ENCODE data around the gene TUNAR.

Gene TUNAR

DNA sequence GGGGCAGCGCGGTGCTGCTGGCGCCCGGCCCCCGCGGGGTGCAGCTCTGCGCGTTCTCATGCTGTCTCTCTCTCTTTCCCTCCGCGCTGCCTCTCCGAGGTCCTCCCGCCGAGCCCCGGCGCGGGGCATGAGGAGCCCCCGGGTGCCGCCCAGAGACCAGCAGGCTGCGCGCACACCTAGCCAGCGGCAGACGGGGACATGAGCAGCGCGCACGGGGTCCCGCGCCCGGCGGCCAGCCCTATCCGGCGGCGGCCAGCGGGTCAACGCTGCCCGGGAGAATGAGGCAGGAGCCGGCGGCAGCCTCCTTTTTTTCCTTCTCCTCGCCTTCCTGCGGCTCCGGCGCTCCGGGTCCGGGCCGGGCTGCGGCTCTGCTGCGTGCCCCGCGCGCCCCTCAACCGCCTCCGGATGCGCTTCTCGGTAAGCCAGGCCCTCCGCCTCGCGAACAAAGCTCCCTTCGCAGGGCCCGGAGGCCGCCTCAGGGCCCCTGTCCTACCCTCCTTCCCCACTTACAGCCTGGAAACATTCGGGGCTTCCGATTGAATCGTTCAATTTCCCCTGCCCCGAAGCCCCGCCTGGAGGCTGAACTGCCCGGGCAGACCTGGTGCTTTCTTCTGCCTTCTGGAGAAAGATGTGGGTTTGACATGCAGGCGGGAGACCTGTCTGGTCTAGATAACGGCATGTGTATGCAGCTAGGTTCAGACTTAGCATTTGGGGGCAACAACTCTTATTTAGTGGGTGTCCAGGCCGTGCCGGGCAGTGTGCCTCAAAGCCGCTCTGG, at the start of gene TUNAR:
TUNAR (plus strand) TSS at position 72 of the 778 bp plus-strand sequence.
- DNase-seq (ENCODE audit: low read depth in 2 of 2), result no peak

DNA sequence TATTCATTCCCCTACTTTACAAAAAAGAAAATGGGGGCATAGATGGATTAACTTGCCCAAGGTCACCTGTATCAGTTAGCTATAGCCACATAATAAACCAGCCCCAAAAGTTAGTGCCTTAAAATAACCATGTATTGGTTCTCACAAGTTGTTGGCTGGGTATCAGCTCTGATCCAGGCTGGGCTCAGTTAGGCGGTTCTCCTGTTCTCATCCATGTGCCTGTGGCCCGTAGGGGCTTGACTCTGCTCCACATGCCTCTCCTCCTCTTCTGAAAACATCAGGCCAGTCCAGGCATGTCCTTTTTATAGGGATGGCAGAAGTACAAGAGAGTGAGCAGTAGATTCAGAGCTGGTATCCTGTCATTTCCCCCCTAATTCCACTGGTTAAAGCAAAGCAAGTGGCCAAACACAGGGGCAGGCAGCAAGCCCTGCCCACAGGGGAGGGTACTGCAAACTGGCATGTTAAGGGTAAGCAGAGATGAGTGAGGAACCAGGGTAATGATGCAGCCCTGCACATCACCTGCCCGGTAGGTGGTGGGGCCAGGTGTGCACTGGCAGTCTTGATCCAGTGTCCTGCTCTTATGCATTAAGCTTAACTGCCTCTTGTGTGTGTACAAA, 47.9 kb upstream of the TUNAR start:
- no peak for DNase-seq (ENCODE audit: low read depth in 2 of 2)

DNA sequence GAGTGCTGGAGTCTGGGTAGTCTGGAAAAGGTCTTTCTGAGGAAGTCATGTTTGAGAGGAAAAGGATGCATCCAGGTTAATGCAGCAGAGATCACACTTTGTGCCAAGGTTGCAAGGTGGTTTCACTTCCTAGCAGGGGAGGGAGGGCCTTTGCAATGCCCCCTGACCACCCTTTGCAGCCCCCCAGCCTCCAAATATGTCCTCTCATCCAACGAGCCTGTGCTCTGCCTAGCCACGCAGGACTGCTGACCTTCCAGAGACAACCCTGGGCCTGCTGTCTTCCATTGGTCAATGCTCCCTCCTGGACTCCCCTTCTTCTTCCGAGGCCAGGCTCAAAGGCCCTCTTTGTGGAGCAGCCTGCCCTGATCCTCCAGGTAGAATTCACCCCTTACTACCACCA, 47.3 kb upstream of the TUNAR start:
- DNase-seq (ENCODE audit: low read depth in 2 of 2), result no peak

DNA sequence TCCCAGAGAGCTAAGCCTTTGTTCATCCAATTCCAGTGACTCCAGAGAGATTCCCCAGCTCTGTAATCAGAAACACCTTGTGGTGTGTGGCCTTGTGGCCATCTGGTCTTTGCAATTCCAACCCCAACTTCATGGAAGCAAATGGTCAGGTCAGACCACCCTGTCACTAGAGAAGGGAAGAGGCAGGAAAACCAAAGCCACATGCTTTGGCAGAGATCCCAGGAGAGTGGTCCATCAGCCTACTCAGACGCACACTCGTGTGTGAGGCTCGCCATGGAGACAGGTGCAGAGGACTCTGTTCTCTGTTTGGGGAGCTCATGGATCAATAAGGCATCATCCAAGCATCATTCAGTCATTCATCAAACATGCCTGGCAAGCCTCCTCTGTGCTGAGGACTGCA, 46.2 kb upstream of the TUNAR start:
- DNase-seq (ENCODE audit: low read depth in 2 of 2), result no peak

DNA sequence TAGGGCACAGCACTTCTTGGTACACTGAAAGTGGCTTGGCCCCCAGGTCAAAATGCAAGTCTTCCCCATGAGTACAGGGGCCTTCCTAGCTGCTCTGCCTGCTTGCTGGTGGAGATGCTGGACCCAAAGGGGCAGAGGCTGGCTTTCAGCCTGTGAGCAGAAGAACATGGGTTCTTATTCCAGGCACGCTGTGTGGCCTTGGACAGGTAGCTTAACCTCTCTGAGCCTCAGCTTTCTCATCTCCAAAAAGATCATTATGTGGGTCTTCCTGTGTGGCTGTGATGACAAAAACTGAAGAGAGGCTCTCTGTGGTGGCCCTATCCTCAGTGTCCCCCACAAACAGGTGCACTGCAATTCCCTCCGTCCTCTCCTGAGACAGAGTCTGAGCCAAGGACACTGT, 45.6 kb upstream of the TUNAR start:
- DNase-seq (ENCODE audit: low read depth in 2 of 2), result no peak

DNA sequence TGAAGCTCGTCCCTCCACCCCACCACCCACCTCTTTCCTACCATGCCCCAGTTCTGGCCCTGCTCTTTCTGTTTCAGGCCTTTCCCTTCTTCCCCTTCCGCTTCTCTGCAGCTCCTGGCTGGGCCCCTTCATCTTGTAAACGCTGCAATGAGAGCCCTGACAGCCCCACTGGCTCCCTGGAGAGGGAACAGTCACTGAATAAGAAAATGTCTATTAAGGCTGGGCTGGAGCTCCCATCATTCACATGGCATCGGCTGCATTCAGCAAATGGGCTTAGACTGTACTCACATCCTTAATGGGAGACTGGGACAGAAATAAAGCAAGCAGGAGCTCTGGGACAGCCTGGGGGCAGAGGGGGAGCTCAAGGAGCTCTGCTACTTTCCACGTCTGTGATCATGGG, 45.2 kb upstream of the TUNAR start:
- no peak for DNase-seq (ENCODE audit: low read depth in 2 of 2)

DNA sequence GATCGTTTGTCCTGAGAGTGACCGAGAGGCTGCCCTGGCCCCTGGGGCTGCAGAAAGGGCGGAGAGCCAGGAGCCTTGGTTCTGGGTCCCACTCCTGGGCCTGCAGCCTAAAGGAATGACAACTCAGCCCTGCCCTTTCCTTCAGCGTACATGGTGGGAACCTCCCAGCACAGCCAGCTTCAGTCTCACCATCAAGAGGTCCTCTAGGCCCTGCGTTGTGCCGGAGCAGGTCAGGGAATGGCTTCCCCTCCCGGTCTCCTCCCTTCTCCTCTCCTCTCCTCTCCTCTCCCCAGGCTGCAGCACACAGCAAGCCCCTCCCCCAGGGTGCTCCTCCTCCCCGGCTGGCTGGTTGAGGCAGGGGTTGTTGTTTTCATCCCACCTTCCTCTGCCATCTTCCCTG, 44.6 kb upstream of the TUNAR start:
- DNase-seq (ENCODE audit: low read depth in 2 of 2), result no peak

DNA sequence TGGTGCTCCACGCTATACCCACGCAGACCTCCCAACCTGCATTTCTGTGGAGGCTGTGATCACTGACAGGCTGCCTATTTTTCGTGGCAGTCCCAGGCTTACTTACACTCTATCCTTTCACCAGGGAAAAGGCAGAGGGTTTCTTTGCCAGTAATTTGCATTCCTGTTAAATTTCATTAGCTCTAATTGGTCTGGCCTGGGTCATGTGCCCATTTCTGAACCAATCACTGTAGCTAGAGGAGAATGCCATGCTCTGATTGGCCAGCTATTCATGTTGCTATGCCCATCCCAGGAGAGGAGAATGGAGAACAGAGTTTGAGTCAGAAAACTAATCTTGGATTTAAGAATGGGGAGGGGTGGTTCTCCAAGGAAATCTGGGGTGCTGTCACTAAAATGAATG, 43.2 kb upstream of the TUNAR start:
- DNase-seq (ENCODE audit: low read depth in 2 of 2), result no peak

DNA sequence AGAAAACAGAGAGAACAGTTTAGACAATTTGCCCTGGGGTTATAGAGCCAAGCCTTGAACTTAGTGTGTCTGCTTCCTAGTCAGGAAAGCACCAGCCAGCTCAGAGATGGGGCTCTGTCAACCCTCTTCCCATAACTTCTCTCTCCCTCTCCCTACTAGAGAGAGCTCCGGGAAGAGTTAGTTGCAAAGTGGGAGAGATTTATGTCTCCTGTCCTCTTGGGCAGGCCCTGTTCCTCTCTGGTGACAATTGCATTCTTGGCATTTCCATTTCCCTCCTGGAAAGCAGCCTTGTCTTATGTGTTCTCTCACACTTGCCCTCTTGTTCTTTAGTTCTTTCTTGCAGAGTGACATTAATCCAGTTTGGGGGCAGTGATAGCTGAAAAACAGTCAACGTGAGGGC, 42.1 kb upstream of the TUNAR start:
- no peak for DNase-seq (ENCODE audit: low read depth in 2 of 2)

DNA sequence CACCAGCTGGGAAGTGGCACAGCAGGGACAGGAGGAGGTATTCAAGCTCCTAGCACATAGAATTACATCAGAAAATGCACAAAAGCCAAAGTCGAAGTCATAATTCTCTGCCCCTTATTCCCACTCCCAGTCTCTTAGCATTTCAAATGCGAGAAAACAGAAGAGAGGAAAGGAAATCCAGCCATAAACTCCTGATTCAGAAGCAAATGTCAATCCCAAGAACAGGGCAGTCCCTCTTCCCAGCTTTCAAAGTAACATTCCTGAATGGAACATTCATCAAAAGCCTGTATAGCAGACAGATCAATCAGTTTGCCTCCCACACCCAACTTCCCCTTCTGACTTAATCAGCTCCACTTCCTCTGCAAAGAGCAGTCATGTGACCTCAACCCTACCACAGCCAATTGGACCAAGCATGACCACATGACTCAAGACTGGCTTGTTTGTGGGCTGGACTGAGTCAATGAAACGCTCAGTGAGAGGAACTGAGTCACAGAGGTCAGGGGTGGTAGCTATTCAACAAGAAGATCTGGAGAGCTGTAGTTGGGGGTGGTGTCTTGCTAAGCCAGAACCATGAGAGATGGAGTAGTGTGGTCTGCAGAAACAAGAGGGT, 41.4 kb upstream of the TUNAR start:
- DNase-seq (ENCODE audit: low read depth in 2 of 2), result no peak

DNA sequence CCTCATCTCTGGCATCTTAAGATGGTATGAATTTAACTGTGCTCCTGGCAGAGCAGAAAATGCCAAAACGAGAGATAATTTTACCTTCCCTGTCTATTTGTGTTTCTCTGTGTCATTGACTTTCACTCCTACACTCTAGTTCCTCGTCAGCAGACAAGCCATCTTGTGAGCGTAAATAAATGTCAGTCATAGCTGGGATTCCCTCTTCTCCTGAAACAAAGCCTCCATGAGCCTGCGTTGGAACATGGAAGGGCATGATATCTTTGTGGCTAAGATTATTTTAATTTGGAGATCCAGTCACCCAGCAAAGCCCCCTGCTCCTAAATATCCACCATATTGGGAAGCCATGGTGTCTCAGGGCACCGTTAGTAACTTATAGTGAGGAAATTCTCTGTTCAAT, 37.8 kb upstream of the TUNAR start:
- DNase-seq (ENCODE audit: low read depth in 2 of 2), result no peak

DNA sequence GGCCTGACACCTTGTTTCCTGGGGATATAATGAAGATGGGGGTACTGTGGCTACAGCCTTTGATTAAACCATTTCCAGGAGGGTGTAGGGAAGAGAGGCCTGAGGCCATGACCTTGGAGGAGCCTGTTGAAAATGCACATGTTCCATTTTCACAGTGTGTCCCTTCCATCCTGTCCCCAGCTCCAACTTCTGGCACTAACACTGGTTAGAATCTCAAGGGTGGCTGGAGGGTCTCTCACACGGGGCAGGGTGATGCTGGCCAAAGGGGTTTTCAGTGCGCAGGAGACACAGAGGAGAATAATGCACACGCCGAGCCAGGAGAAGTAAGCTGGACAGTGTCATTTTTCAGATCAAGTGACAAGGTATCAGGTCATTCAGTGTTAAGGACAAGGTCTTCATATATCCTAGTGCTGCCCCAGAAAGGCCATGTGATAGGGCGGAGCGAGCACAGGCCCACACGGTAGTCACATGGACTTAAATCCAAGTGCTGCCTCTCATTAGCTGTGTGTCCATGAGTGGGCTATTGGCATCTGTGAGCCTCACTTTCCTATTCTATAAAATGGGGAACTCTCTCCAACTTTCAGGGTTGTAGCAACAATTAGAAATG, 36.4 kb upstream of the TUNAR start:
- no peak for DNase-seq (ENCODE audit: low read depth in 2 of 2)

DNA sequence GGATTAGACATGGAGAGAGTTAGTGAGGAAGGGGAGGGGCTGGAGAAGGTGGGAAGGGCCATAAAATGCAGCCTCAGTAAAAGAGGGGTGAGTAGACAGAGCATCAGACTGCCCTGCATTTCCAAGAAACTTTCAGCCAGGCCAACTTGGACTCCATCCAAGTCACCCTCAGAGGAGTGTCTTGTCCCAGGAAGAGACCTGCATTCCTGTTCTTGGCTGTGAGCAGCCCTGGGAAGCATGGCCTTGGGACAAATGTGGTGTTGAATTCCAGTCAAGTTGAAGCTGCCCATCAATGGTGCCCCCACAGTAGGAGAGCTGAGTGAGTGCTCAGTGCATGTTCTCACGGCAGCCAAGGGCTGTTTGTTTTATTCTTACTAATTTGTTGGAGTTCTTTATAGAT, 35.0 kb upstream of the TUNAR start:
- no peak for DNase-seq (ENCODE audit: low read depth in 2 of 2)

DNA sequence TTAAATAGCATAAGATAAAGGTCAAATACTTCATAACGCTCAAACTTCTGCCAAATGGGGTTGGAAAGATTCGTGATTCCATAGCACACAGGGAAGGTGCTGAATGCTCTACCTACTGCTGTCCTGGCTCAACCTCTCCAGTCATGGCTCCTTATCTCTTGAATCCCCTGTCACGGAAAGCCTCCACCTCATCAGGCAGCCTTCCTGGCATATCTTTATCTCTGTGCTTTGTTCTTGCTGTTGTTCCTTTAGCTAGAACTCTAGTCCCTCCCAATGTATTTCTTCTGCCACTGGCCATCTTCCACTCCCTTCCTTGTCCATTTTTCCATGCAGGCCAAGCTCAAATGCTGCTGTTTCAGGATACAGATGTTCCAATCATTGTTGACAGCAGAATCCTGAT, 26.9 kb upstream of the TUNAR start:
- no peak for DNase-seq (ENCODE audit: low read depth in 2 of 2)

DNA sequence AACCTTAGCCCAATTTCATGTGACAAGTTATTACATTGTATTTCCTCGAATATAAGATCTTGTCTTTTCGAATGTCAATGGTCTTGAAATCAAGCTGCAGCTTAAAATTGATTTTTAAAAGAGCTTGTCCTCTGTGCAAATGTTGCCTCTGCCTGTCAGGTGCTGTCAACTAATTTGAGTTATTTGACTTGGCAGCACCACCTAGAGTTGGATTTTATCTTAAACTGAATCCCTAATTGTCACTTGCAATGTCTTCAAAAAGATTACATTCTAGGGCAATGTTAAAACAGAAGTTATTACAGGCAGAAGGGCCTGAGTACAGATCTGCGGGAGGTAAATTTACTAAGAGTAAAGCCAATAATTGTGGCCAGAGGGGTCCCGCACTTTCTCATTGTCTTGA, 26.2 kb upstream of the TUNAR start:
- no peak for DNase-seq (ENCODE audit: low read depth in 2 of 2)

DNA sequence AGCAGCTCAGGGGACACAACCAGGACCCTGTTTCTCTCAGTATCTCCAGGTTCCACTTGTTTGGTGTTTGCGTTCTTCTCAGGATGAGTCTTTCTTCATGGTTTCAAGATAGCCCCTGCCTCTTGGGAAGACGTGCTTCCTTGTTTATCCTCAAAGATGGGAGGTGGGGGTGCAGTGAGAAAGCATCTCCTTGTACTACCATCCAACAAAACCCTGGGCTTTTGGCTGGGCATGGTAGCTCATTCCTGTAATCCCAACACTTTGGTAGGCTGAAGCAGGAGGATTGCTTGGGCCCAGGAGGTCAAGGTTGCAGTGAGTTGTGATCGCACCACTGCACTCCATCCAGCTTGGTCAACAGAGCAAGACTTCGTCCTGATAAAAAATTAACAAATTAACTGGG, 21.0 kb upstream of the TUNAR start:
- DNase-seq (ENCODE audit: low read depth in 2 of 2), result no peak

DNA sequence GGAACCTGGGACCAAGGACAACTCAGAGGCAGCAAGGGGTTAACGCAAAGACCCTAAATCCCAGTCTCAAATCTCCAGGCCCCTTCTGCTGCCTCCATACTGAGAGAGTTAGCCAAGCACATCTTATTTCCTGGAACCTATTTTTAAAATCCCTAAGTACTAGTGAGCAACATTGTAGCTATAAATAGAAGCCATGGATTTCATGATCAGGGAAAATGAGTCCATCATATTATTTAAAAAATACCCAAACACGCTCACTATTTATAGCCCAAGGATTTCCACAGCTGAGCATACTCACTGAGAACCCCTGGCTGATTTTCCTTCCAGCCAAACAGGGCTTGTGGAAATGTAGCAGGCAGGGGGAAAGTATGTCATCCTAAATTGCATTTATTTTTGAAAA, 19.4 kb upstream of the TUNAR start:
- no peak for DNase-seq (ENCODE audit: low read depth in 2 of 2)

DNA sequence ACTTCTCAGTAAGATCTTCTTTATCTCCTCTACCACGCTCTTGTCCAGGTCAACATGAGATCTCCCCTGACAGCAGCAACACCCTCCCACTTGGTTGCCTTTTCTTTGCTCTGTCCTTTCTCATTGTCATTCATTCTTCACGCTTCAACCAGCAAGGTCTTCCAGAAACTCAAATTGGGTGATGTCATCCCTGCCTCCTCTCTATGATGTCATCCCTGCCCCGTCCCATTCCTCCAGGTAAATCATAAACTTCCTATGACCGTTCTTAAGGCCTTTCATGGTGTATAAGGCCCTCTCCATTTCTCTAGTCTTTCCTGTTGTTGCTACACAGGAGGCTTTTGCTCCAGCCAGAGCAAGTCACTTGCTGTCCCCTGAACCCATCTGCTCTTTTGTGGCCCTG, 17.7 kb upstream of the TUNAR start:
- DNase-seq (ENCODE audit: low read depth in 2 of 2), result no peak

DNA sequence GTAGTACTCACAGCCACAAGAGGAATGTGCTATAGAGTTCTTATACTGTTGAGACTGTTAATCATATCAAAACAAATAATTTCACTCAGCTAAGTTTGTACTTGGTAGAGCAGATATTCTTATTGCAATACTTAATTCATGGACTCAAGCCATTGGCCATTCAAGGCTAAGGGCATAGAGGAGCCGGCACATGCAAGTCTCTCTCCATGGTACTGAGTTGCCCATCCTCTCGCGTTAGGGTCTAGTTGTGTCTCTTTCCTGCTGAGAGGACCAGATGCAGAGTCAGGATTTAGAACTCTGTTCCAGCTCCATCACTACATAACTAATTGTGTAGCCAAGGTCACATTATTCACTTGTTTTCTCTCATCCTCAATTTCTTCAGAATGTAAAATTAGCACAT, 14.4 kb upstream of the TUNAR start:
- no peak for DNase-seq (ENCODE audit: low read depth in 2 of 2)

DNA sequence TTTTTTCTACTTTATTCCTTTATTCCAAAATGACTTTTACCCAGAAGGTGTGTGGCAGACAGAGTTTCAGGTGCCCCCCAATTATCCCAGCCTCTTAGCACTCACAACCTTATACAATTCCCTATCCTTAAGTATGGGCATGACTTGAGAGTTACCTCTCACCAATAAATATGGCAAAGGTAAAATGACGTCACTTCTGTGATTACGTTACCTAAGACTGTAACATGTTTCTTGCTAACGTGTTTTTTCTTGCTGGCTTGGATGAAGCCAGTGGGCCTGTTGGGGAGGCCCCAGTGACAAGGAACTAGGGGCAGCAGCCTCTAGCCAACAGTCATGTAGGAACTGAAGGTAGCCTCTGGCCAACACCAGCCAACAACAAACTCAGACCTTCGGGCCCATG, 13.3 kb upstream of the TUNAR start:
- DNase-seq (ENCODE audit: low read depth in 2 of 2), result no peak

DNA sequence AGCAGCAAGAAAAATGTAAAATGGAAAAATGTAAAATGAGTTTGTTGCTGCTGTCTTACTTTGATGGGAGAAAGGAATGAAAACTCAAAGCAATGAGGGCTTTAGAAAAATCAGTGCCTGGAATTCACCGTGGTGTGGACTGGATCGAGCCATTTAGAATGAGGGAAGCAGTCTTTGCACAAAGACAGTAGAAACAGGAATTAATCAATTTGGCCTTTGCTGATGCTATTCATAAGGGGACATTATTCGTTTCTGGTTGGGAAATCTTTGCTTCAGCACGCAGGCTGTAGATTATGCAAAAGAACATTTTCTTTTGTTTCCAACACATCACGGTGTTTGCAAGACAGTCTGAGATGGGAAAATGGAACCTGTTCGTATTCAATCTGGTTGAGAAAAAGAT, 6.9 kb upstream of the TUNAR start:
- no peak for DNase-seq (ENCODE audit: low read depth in 2 of 2)

DNA sequence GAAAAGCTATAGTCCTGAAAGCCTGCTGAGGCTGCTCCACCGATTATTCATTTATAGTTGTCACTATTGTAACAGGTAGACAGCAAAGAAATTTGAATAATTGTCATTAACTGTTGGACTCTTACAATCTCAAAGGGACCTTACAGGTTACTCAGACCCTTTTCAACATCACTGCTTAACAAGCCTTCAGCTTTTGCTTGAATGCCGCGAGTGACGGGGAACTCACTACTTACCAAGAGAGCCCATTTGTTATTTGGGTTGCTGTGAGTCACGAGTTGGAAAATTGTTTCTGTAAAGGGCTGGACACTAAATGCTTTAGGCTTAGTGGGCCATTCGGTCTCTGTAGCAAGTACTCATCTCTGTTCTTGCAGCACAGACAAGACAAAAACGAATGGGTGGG, 5.9 kb upstream of the TUNAR start:
- DNase-seq (ENCODE audit: low read depth in 2 of 2), result no peak

DNA sequence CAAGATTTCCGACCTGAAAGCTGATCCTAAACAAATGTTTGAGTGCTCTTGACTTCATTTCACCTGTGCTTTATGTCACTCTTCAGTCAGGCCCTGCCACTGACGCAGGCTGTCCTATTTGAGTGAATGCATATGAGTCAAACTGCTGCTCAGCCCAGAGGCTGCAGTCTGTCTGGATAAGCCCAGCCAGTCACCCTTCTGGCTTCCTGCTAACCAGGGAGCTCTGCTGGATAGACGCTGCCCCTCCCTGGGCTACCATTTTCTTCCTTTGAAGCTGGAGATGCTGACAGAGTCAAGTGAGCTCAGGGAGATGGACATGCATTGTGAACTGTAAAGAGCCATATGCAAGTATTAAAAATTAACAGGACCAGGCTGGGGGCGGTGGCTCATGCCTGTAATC, 5.1 kb upstream of the TUNAR start:
- no peak for DNase-seq (ENCODE audit: low read depth in 2 of 2)

Data from stimulated activated CD8-positive, alpha-beta memory T cell treated with anti-CD3 and anti-CD28 coated beads, Interleukin-2, amount 100 ng/mL, for 48 hours (primary cell).